Natural killer cell (primary cell): ENCODE measurements around the gene MSMP. TPM values are rescaled to one million over a fixed set of nuclear protein-coding genes. Genes with fewer than 3 reads are reported as not detected.

Experiments used
- ATAC-seq, 3 donors: fragments of 150-1000 bp in 2 of 3; fragments of 200-7000 bp in 1 of 3; cut with Tn5 transposase; 1 replicate in 1 of 3; 2 replicates in 2 of 3; pipeline ENCODE4 v1.10.0; 2021; ENCODE audit warnings: mild to moderate bottlenecking in 2 of 3, moderate library complexity in 2 of 3
- DNase-seq, 2 donors: peaks; one replicate each; pipeline versions ENCODE4 v3.0.0 to v3.0.0-alpha.2; 2013 to 2021; ENCODE audit warnings: mixed read lengths in 1 of 2
- H3K27ac ChIP-seq: one replicate; pipeline ENCODE4 v1.5.1; 2013; ENCODE audit warnings: mild to moderate bottlenecking, low read length
- H3K27me3 ChIP-seq: one replicate; pipeline ENCODE4 v1.6.1; 2013; ENCODE audit warnings: low read length; ENCODE audit not compliant: control insufficient read depth, insufficient read depth
- H3K36me3 ChIP-seq: one replicate; pipeline ENCODE4 v1.6.1; 2013; ENCODE audit warnings: low read length; ENCODE audit not compliant: control insufficient read depth, insufficient read depth
- H3K4me1 ChIP-seq: one replicate; pipeline ENCODE4 v1.6.1; 2013; ENCODE audit warnings: low read length; ENCODE audit not compliant: control insufficient read depth, insufficient read depth
- H3K4me3 ChIP-seq: one replicate; pipeline ENCODE4 v1.5.1; 2013; ENCODE audit warnings: low read length
- H3K9me3 ChIP-seq: one replicate; pipeline ENCODE4 v1.6.1; 2013; ENCODE audit warnings: low read length; ENCODE audit not compliant: control insufficient read depth, insufficient read depth
- H3K27ac Mint-ChIP-seq, 2 donors: one replicate each; pipeline ENCODE4 v1.8.0; 2022; ENCODE audit warnings: mild to moderate bottlenecking in 2 of 2, mixed read lengths in 2 of 2, moderate library complexity in 1 of 2
- H3K27me3 Mint-ChIP-seq, 2 donors: one replicate each; pipeline ENCODE4 v1.8.0; 2022; ENCODE audit warnings: low read depth in 2 of 2, mixed read lengths in 2 of 2
- H3K36me3 Mint-ChIP-seq: one replicate; pipeline ENCODE4 v1.8.0; 2022; ENCODE audit warnings: mixed read lengths
- H3K4me1 Mint-ChIP-seq, 2 donors: one replicate each; pipeline ENCODE4 v1.8.0; 2022; ENCODE audit warnings: mixed read lengths in 2 of 2
- H3K4me3 Mint-ChIP-seq: one replicate; pipeline ENCODE4 v1.8.0; 2022; ENCODE audit warnings: mild to moderate bottlenecking, moderate library complexity, mixed read lengths
- H3K9me3 Mint-ChIP-seq, 2 donors: one replicate each; pipeline ENCODE4 v1.8.0; 2022; ENCODE audit warnings: mixed read lengths in 2 of 2
- WGBS: methylation state at CpG from one replicate; pipeline ENCODE4 v1.1.7; 2013; ENCODE audit warnings: missing lambda C conversion rate; ENCODE audit not compliant: insufficient coverage; 5-methylcytosine and 5-hydroxymethylcytosine counted together
- intact Hi-C: fragments of 100-400 bp; cut with micrococcal nuclease; formaldehyde crosslinking; loops from one replicate; pipeline ENCODE4 v1.14.2; 2022
- total RNA-seq, 4 donors: library from RNA; stranded (reverse); fragments of 120-200 nt in 1 of 4; gene quantifications; one replicate each; pipeline versions ENCODE4 v1.2.3 to v1.2.4, GENCODE V29; 2013 to 2022
- TF ChIP-seq, protein P1 (sequence below): fragments of 200-600 bp; IDR thresholded peaks from one replicate; pipeline ENCODE4 v1.8.0; 2022; ENCODE audit warnings: antibody characterized with exemption

MSMP gene
- total RNA-seq, 3 donors from 2014 or later (not counting 1 experiment from before 2014, with no cell fraction given): not detected

GRCh38 chr9:35731415-35732184, 22.5 kb downstream of the MSMP start:
- no peak for ATAC-seq
- no peak overlapping the region for H3K4me3 Mint-ChIP-seq
- H3K4me3 ChIP-seq: peak overlapping the region; percentile 88

GRCh38 chr9:35730486-35730854, 23.6 kb downstream of the MSMP start:
- Mint-ChIP-seq H3K36me3 (no peaks in the 10 kb centered on the region), H3K4me1 (peaks cover 16 to 18% of the 10 kb centered on the region in 2 donors), H3K27me3 (no peaks in the 10 kb centered on the region), H3K27ac (no peak overlapping the region), H3K9me3 (no peaks in the 10 kb centered on the region), H3K4me3 (no peak overlapping the region)
- DNase-seq: no peak
- TF ChIP-seq, protein P1, sequence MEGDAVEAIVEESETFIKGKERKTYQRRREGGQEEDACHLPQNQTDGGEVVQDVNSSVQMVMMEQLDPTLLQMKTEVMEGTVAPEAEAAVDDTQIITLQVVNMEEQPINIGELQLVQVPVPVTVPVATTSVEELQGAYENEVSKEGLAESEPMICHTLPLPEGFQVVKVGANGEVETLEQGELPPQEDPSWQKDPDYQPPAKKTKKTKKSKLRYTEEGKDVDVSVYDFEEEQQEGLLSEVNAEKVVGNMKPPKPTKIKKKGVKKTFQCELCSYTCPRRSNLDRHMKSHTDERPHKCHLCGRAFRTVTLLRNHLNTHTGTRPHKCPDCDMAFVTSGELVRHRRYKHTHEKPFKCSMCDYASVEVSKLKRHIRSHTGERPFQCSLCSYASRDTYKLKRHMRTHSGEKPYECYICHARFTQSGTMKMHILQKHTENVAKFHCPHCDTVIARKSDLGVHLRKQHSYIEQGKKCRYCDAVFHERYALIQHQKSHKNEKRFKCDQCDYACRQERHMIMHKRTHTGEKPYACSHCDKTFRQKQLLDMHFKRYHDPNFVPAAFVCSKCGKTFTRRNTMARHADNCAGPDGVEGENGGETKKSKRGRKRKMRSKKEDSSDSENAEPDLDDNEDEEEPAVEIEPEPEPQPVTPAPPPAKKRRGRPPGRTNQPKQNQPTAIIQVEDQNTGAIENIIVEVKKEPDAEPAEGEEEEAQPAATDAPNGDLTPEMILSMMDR: no peak
- ATAC-seq: no peak
- intact Hi-C loops: loop anchor here (5.0 kb wide), 1 partner anchor 113 kb away; the partner anchor contains the start of gene CD72
- peaks cover 62% of the 10 kb centered on the region for H3K4me1 ChIP-seq
- peak overlapping the region; percentile 88 for H3K27ac ChIP-seq
- peaks cover 14% of the 10 kb centered on the region for H3K36me3 ChIP-seq
- no peaks in the 10 kb centered on the region for H3K9me3 ChIP-seq
- H3K27me3 ChIP-seq: no peaks in the 10 kb centered on the region
- WGBS: 85% methylated on average over 2 of the region's 2 CpGs
- peak overlapping the region; percentile 88 for H3K4me3 ChIP-seq

More at GRCh38 chr9:35731415-35732184, 22.5 kb downstream of the MSMP start:
- intact Hi-C loops: loop anchor here (1.0 to 5.0 kb wide), 8 partner anchors 18 to 635 kb away; partner anchors contain the start of genes CCDC107, CD72, GBA2 and HINT2
- WGBS: under 1% methylated on average over 47 of the region's 47 CpGs
- TF ChIP-seq, protein P1: no peak
- Histone ChIP-seq H3K9me3 (no peaks in the 10 kb centered on the region), H3K36me3 (peaks cover 15% of the 10 kb centered on the region), H3K27ac (peak overlapping the region; percentile 95), H3K27me3 (no peaks in the 10 kb centered on the region), H3K4me1 (peaks cover 56% of the 10 kb centered on the region)
- DNase-seq: no peak
- Mint-ChIP-seq H3K9me3 (no peaks in the 10 kb centered on the region), H3K36me3 (no peaks in the 10 kb centered on the region), H3K4me1 (peaks cover 16 to 25% of the 10 kb centered on the region in 2 donors), H3K27me3 (no peaks in the 10 kb centered on the region), H3K27ac (no peak overlapping the region)

DNA sequence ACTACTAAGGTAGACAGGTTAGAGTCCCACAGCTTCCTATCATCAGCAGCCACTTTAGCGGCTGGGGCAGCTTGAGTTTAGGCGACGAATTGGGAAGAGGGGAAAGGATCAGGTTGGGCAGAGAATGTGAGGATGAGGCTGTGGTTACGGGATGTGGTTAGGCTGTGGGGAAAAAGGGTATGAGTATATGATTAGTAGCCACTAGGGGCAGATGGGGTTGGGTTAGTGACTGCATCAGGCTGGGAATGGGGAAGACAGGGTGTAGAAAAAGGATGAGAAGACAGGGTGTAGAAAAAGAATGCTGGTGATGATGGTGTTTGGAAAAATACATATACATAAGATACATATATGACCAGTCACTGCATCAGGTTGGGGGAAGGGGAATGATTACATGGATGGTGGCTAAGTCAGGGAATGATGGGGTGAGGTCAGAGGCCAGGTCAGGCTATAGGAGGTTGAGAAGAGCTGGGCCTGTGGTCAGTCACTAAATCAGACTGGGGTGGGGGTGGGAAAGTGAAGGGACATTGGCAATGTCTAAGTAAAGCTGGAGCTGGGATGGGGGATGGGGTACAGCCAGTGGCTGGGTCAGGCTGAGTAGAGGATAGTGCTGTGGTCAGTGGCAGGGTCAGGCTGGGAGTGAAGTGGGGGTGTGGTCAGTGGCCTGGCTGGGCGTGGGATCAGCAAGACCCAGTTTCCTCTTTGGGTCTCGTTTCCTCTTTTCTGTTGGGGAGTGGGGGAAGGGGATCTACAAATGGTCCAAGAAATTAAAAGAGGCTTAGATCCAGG, 24.2 kb downstream of the MSMP start:
- Mint-ChIP-seq H3K27me3 (no peaks in the 10 kb centered on the region), H3K36me3 (peaks cover under 1% of the 10 kb centered on the region), H3K4me3 (no peak overlapping the region), H3K27ac (no peak overlapping the region), H3K9me3 (no peaks in the 10 kb centered on the region), H3K4me1 (peaks cover 19 to 20% of the 10 kb centered on the region in 2 donors)
- H3K27me3 ChIP-seq: no peaks in the 10 kb centered on the region
- H3K36me3 ChIP-seq: peaks cover 14% of the 10 kb centered on the region
- WGBS: under 1% methylated on average over 6 of the region's 6 CpGs
- peak in 1 of 2 donors; percentile 72 for DNase-seq
- peaks cover 62% of the 10 kb centered on the region for H3K4me1 ChIP-seq
- H3K4me3 ChIP-seq: peak overlapping the region; percentile 13
- peak overlapping the region; percentile 88 for H3K27ac ChIP-seq
- no peaks in the 10 kb centered on the region for H3K9me3 ChIP-seq
- intact Hi-C loops: loop anchor here (5.0 kb wide), 1 partner anchor 113 kb away; the partner anchor contains the start of gene CD72
- peak in 1 of 3 donors; percentile 21 for ATAC-seq
- TF ChIP-seq, protein P1: peak; percentile 35
